AG04450 (cell line): ENCODE results near the gene SCYL1. TPM values are rescaled to one million over a fixed set of nuclear protein-coding genes. Genes with fewer than 3 reads are reported as not detected.
A peak's percentile ranks its signal among the peaks of the same experiment; 100 is the strongest.

ENCODE experiments used
- CTCF ChIA-PET: fragments of 300-600, 350-600 bp; formaldehyde crosslinking; extraction: SDS; loops from one replicate; lab custom pipeline; 2022; ENCODE audit warnings: antibody characterized with exemption, inconsistent platforms; lab: Charles Lee
- POLR2A ChIA-PET: fragments of 350-600 bp; formaldehyde crosslinking; extraction: SDS; loops from one replicate; lab custom pipeline; 2021; ENCODE audit warnings: antibody characterized with exemption, inconsistent platforms; lab: Yijun Ruan, JAX
- DNase-seq: peaks from one replicate; pipeline ENCODE4 v3.0.0-alpha.2; 2011; ENCODE audit warnings: low read depth, low spot score
- H3K27ac ChIP-seq: one replicate; pipeline ENCODE4 v1.5.1; 2012; ENCODE audit warnings: low read depth, low read length, control low read depth
- H3K27me3 ChIP-seq: one replicate; pipeline ENCODE4 v1.6.0; 2012; ENCODE audit warnings: low read length; ENCODE audit not compliant: control insufficient read depth, insufficient read depth
- H3K4me3 ChIP-seq: 2 replicates; pipeline ENCODE4 v1.5.1; 2011; ENCODE audit warnings: mild to moderate bottlenecking, low read depth, low read length, control low read depth
- H3K9me3 ChIP-seq: 2 replicates; pipeline ENCODE4 v1.5.1; 2012; ENCODE audit warnings: low read length; ENCODE audit not compliant: control insufficient read depth, insufficient read depth
- CTCF ChIP-seq: IDR thresholded peaks from 2 replicates; pipeline ENCODE4 v1.5.1; 2011; ENCODE audit warnings: low read depth, low read length, control low read depth, inconsistent platforms
- polyA plus RNA-seq: library from polyadenylated mRNA; depleted of rRNA; stranded (reverse); fragments of >200 nt; gene quantifications from 2 replicates; pipeline ENCODE4 v1.2.3, GENCODE V29; 2011

The SCYL1 gene
- polyA plus RNA-seq, 1 experiment = 60.9 TPM

GRCh38 chr11:65554842-65555430, 30.1 kb downstream of the SCYL1 start:
- TF ChIP-seq CTCF = no peak
- no peak for DNase-seq
- peaks cover 4% of the 10 kb centered on the region; the same call in 1 of the 2 replicates for H3K9me3 ChIP-seq
- no peak overlapping the region for H3K4me3 ChIP-seq
- no peak overlapping the region for H3K27ac ChIP-seq
- ChIA-PET POLR2A (no interaction called here), CTCF (interaction anchor here (1.4 kb wide), 1 partner anchor 14 kb away, joined by 5 read pairs; no protein-coding TSS in a partner anchor)
- H3K27me3 ChIP-seq = no peaks in the 10 kb centered on the region

GRCh38 chr11:65555693-65556231, 30.9 kb downstream of the SCYL1 start:
- no peaks in the 10 kb centered on the region for H3K27me3 ChIP-seq
- CTCF ChIA-PET = interaction anchor here (1.3 to 1.4 kb wide), 2 partner anchors 14 to 15 kb away, joined by 5 to 10 read pairs; no protein-coding TSS in a partner anchor
- POLR2A ChIA-PET = no interaction called here
- H3K4me3 ChIP-seq = peak overlapping the region; percentile 29; the same call in 1 of the 2 replicates
- DNase-seq = peak; percentile 29
- TF ChIP-seq CTCF = no peak
- peaks cover 4% of the 10 kb centered on the region; the same call in 1 of the 2 replicates for H3K9me3 ChIP-seq
- H3K27ac ChIP-seq = peak overlapping the region; percentile 33

- Histone ChIP-seq H3K27ac (peak overlapping the region; percentile 70), H3K9me3 (peaks cover 4% of the 10 kb centered on the region; the same call in 1 of the 2 replicates), H3K27me3 (no peaks in the 10 kb centered on the region), H3K4me3 (peak overlapping the region; percentile 71)
- no peak for DNase-seq
- TF ChIP-seq CTCF = no peak
- POLR2A ChIA-PET = interaction anchor here (0.7 to 1.1 kb wide), 4 partner anchors 13 to 779 kb away, joined by 3 to 5 read pairs (median 4); partner anchors contain the start of gene NEAT1
- CTCF ChIA-PET = interaction anchor here (0.7 to 1.3 kb wide), 2 partner anchors 16 kb away, joined by 4 to 10 read pairs; partner anchors contain the start of gene FAM89B
Measured at GRCh38 chr11:65556470-65557279, 31.8 kb downstream of the SCYL1 start.

GRCh38 chr11:65557280-65558001, 32.6 kb downstream of the SCYL1 start:
- TF ChIP-seq CTCF = no peak
- H3K27ac ChIP-seq = peak overlapping the region; percentile 70
- H3K9me3 ChIP-seq = no peaks in the 10 kb centered on the region; the same call in 1 of the 2 replicates
- no peaks in the 10 kb centered on the region for H3K27me3 ChIP-seq
- CTCF ChIA-PET = interaction anchor here (0.7 to 1.3 kb wide), 2 partner anchors 15 to 17 kb away, joined by 4 to 10 read pairs; partner anchors contain the start of gene FAM89B
- DNase-seq = no peak
- peak overlapping the region; percentile 71 for H3K4me3 ChIP-seq
- POLR2A ChIA-PET = interaction anchor here (0.9 to 1.1 kb wide), 2 partner anchors 17 to 135 kb away, joined by 5 read pairs; partner anchors contain the start of gene NEAT1
